Kidney (tissue), 14 donors: Measurements from ENCODE around the gene CTIF. TPM values are rescaled to one million over a fixed set of nuclear protein-coding genes. Genes with fewer than 3 reads are reported as not detected.
A peak's percentile ranks its signal among the peaks of the same experiment; 100 is the strongest.

Experiments
- DNase-seq, 5 donors: peaks; one replicate each; pipeline ENCODE4 v3.0.0-alpha.2; 2013 to 2020
- FAIRE-seq: peaks from 2 replicates; lab custom pipeline; 2012; peaks lifted over from hg19 to GRCh38; lab: Jason Lieb, UNC
- H3K27ac ChIP-seq, 2 donors: one replicate each; pipeline ENCODE4 v1.7.0; 2013; ENCODE audit warnings: low read depth in 2 of 2, low read length in 2 of 2, inconsistent platforms in 1 of 2
- H3K27me3 ChIP-seq: one replicate; pipeline ENCODE4 v1.7.1; 2013; ENCODE audit warnings: low read length, inconsistent platforms; ENCODE audit not compliant: control insufficient read depth, insufficient read depth
- H3K36me3 ChIP-seq, 3 donors: one replicate each; pipeline versions ENCODE4 v1.7.0 to v1.7.1; 2013; ENCODE audit warnings: low read length in 3 of 3, control low read depth in 1 of 3, inconsistent platforms in 1 of 3; ENCODE audit not compliant: insufficient read depth in 3 of 3, control insufficient read depth in 2 of 3
- H3K4me1 ChIP-seq, 3 donors: one replicate each; pipeline versions ENCODE4 v1.7.0 to v1.7.1; 2013; ENCODE audit warnings: low read length in 3 of 3, inconsistent platforms in 1 of 3, low read depth in 1 of 3; ENCODE audit not compliant: control insufficient read depth in 2 of 3, insufficient read depth in 2 of 3
- H3K4me3 ChIP-seq, 3 donors: one replicate each; pipeline versions ENCODE4 v1.7.0 to v1.8.1; 2013; ENCODE audit warnings: low read length in 3 of 3, control low read depth in 1 of 3, inconsistent platforms in 1 of 3
- H3K9ac ChIP-seq, 3 donors: one replicate each; pipeline versions ENCODE4 v1.7.0 to v1.7.1; 2013; ENCODE audit warnings: low read length in 3 of 3, control low read depth in 1 of 3, inconsistent platforms in 1 of 3
- H3K9me3 ChIP-seq, 3 donors: one replicate each; pipeline versions ENCODE4 v1.7.0 to v1.7.1; 2013; ENCODE audit warnings: low read length in 3 of 3, control low read depth in 1 of 3, inconsistent platforms in 1 of 3; ENCODE audit not compliant: control insufficient read depth in 2 of 3, insufficient read depth in 1 of 3
- CTCF ChIP-seq: IDR thresholded peaks from 3 replicates; pipeline ENCODE4 v1.5.1; 2012; ENCODE audit warnings: mild to moderate bottlenecking, moderate library complexity, borderline replicate concordance; ENCODE audit not compliant: insufficient read depth; ENCODE audit errors: extremely low read depth
- intact Hi-C: fragments of 100-400 bp; cut with DNase I; formaldehyde crosslinking; loops from one replicate; pipeline ENCODE4 v1.11.1; 2022
- polyA plus RNA-seq: library from polyadenylated mRNA; stranded (reverse); fragments of 350-450 nt; fragmentation: Illumina TruSeq; extraction: RNeasy Lipid Tissue Mini Kit (QIAGEN cat#74804); gene quantifications from one replicate; pipeline ENCODE4 v1.2.3, GENCODE V29; 2014; ENCODE audit warnings: low read depth, low replicate concordance; ENCODE audit not compliant: insufficient read depth
- total RNA-seq: library from RNA; stranded (reverse); fragmentation: NEBNext Ultra II Directional; extraction: Animal tissue kit (Norgen Biotek cat#: 25700); gene quantifications from one replicate; pipeline ENCODE4 v1.2.1, GENCODE V29; 2021
- donor health status: control.
- donor health status: control.
- donor health status: control.
- donor health status: control.
- donor health status: control.
- donor health status: DM: yes; HTN: yes; CAD: no.
- donor health status: Normal renal cell carcinoma (clear cell type).

Gene CTIF
- total and polyA plus RNA-seq, 2 donors from 2014 or later: 37.3 to 41.9 TPM

- peaks cover 0 to 4% (median 0%) of the 10 kb centered on the region in 3 donors for H3K4me1 ChIP-seq
Observed at GRCh38 chr18:48669180-48669675, 130.4 kb downstream of the CTIF start.

GRCh38 chr18:48669991-48670750 is 131.3 kb downstream of the CTIF start:
- Histone ChIP-seq H3K27me3 (no peaks in the 10 kb centered on the region), H3K9me3 (no peaks in the 10 kb centered on the region), H3K4me1 (peaks cover 0 to 6% (median 0%) of the 10 kb centered on the region in 3 donors), H3K9ac (no peak overlapping the region), H3K36me3 (peaks cover 0 to 12% (median 9%) of the 10 kb centered on the region in 3 donors), H3K4me3 (no peak overlapping the region), H3K27ac (no peak overlapping the region)
- peak in 1 of 5 donors; percentile 17 for DNase-seq
- FAIRE-seq: no peak
- intact Hi-C loops: no loop called here
- no peak for TF ChIP-seq CTCF

More at GRCh38 chr18:48669180-48669675, 130.4 kb downstream of the CTIF start:
- Histone ChIP-seq H3K36me3 (peaks cover 0 to 12% (median 9%) of the 10 kb centered on the region in 3 donors), H3K27ac (no peak overlapping the region), H3K27me3 (no peaks in the 10 kb centered on the region), H3K9ac (no peak overlapping the region), H3K9me3 (no peaks in the 10 kb centered on the region), H3K4me3 (no peak overlapping the region)
- no peak for DNase-seq
- no peak for TF ChIP-seq CTCF
- intact Hi-C loops: no loop called here
- FAIRE-seq: no peak

GRCh38 chr18:48670751-48671560 is 132.1 kb downstream of the CTIF start:
- H3K9me3 ChIP-seq: no peaks in the 10 kb centered on the region
- DNase-seq: peak in 1 of 5 donors; percentile 17
- no peak overlapping the region for H3K27ac ChIP-seq
- H3K36me3 ChIP-seq: peaks cover 0 to 12% (median 9%) of the 10 kb centered on the region in 3 donors
- no peak for TF ChIP-seq CTCF
- H3K4me1 ChIP-seq: peaks cover 0 to 9% (median 0%) of the 10 kb centered on the region in 3 donors
- no peak overlapping the region for H3K9ac ChIP-seq
- FAIRE-seq: no peak
- intact Hi-C loops: no loop called here
- no peak overlapping the region for H3K4me3 ChIP-seq
- no peaks in the 10 kb centered on the region for H3K27me3 ChIP-seq
